IMR-90 (cell line): ENCODE results near the gene OPCML. TPM values are rescaled to one million over a fixed set of nuclear protein-coding genes. Genes with fewer than 3 reads are reported as not detected.

Experiments used
- ATAC-seq: fragments of 200-7000 bp; cut with Tn5 transposase; 2 replicates; pipeline ENCODE4 v1.9.1; 2020; ENCODE audit warnings: low read depth, mild to moderate bottlenecking, moderate library complexity
- BruUV-seq: library from RNA; stranded (reverse); fragments of 400-500 nt; replicated peaks from 2 replicates; lab custom pipeline; 2021; lab: Mats Ljungman, UMichigan
- CTCF ChIA-PET: fragments of 300-600 bp; formaldehyde crosslinking; extraction: SDS; loops from one replicate; lab custom pipeline; 2021; ENCODE audit warnings: antibody characterized with exemption; lab: Yijun Ruan, JAX
- POLR2A ChIA-PET: fragments of 300-600 bp; sonication (Branson Sonifier 250); formaldehyde crosslinking; loops from one replicate; lab custom pipeline; 2022; ENCODE audit warnings: antibody characterized with exemption; ENCODE audit not compliant: unreplicated experiment; lab: Charles Lee
- DNase-seq: peaks from one replicate; pipeline ENCODE4 v3.0.0; 2013
- H2AFZ ChIP-seq: replicated peaks from 2 replicates; pipeline ENCODE3; 2013; ENCODE audit warnings: low read length, mild to moderate bottlenecking; ENCODE audit not compliant: poor library complexity
- H2AK5ac ChIP-seq: 2 replicates; pipeline ENCODE4 v1.6.1; 2013; ENCODE audit warnings: low read depth, low read length, inconsistent platforms
- H2AK9ac ChIP-seq: replicated peaks from 2 replicates; pipeline ENCODE3; 2013; ENCODE audit warnings: mild to moderate bottlenecking, low read depth, low read length, moderate library complexity; ENCODE audit not compliant: poor library complexity
- H2BK120ac ChIP-seq: 2 replicates; pipeline ENCODE4 v1.6.1; 2013; ENCODE audit warnings: low read depth, low read length, inconsistent platforms
- H2BK15ac ChIP-seq: 3 replicates; pipeline ENCODE4 v1.6.1; 2013; ENCODE audit warnings: low read depth, low read length, inconsistent platforms
- H2BK20ac ChIP-seq: 2 replicates; pipeline ENCODE4 v1.6.1; 2013; ENCODE audit warnings: low read depth, mild to moderate bottlenecking, inconsistent platforms, low read length, moderate library complexity
- H2BK5ac ChIP-seq: 2 replicates; pipeline ENCODE4 v1.6.1; 2013; ENCODE audit warnings: mild to moderate bottlenecking, low read depth, low read length, inconsistent platforms; ENCODE audit not compliant: poor library complexity, severe bottlenecking
- H3K14ac ChIP-seq: replicated peaks from 2 replicates; pipeline ENCODE4 v1.6.1; 2013; ENCODE audit warnings: low read depth, low read length, inconsistent platforms
- H3K18ac ChIP-seq: 2 replicates; pipeline ENCODE4 v1.6.1; 2013; ENCODE audit warnings: low read depth, low read length, control low read depth
- H3K23ac ChIP-seq: 2 replicates; pipeline ENCODE4 v1.6.1; 2013; ENCODE audit warnings: low read depth, low read length, inconsistent platforms
- H3K27ac ChIP-seq: 2 replicates; pipeline ENCODE4 v1.5.1; 2013; ENCODE audit warnings: mild to moderate bottlenecking, control low read depth, low read length; ENCODE audit not compliant: insufficient read depth
- H3K27me3 ChIP-seq: 2 replicates; pipeline ENCODE4 v1.6.1; 2013; ENCODE audit warnings: low read length; ENCODE audit not compliant: control insufficient read depth, insufficient read depth
- H3K36me3 ChIP-seq: 2 replicates; pipeline ENCODE4 v1.6.1; 2013; ENCODE audit warnings: low read length, mixed read lengths; ENCODE audit not compliant: control insufficient read depth, insufficient read depth
- H3K4ac ChIP-seq: 2 replicates; pipeline ENCODE4 v1.6.1; 2013; ENCODE audit warnings: low read depth, low read length, inconsistent platforms
- H3K4me1 ChIP-seq: 2 replicates; pipeline ENCODE4 v1.6.1; 2013; ENCODE audit warnings: low read length, mixed read lengths; ENCODE audit not compliant: control insufficient read depth, insufficient read depth
- H3K4me2 ChIP-seq: 2 replicates; pipeline ENCODE4 v1.6.1; 2013; ENCODE audit warnings: low read depth, mild to moderate bottlenecking, control low read depth, low read length, moderate library complexity
- H3K4me3 ChIP-seq: 2 replicates; pipeline ENCODE4 v1.5.1; 2013; ENCODE audit warnings: low read depth, mild to moderate bottlenecking, control low read depth, low read length, moderate library complexity; ENCODE audit not compliant: insufficient read depth
- H3K56ac ChIP-seq: 2 replicates; pipeline ENCODE4 v1.6.1; 2013; ENCODE audit warnings: low read length, inconsistent platforms; ENCODE audit not compliant: insufficient read depth; ENCODE audit errors: extremely low read depth
- H3K79me1 ChIP-seq, 2 experiments: 2 replicates each; pipeline ENCODE4 v1.6.1; 2013; ENCODE audit warnings: low read length in 2 of 2, inconsistent platforms in 1 of 2, low read depth in 1 of 2
- H3K9ac ChIP-seq: 2 replicates; pipeline ENCODE4 v1.6.1; 2013; ENCODE audit warnings: low read depth, low read length, control low read depth
- H3K9me1 ChIP-seq: 2 replicates; pipeline ENCODE4 v1.6.1; 2013; ENCODE audit warnings: low read length, inconsistent platforms; ENCODE audit not compliant: insufficient read depth
- H3K9me3 ChIP-seq: 2 replicates; pipeline ENCODE4 v1.6.1; 2013; ENCODE audit warnings: low read length; ENCODE audit not compliant: control insufficient read depth, insufficient read depth
- H4K20me1 ChIP-seq: 2 replicates; pipeline ENCODE4 v1.6.1; 2013; ENCODE audit warnings: low read length, inconsistent platforms; ENCODE audit not compliant: insufficient read depth
- H4K5ac ChIP-seq: 2 replicates; pipeline ENCODE4 v1.6.1; 2013; ENCODE audit warnings: mild to moderate bottlenecking, low read depth, low read length, control low read depth
- H4K8ac ChIP-seq, 2 experiments: 2 replicates each; pipeline ENCODE4 v1.6.1; 2013; ENCODE audit warnings: low read depth in 2 of 2, low read length in 2 of 2, control low read depth in 1 of 2, inconsistent platforms in 1 of 2
- H4K91ac ChIP-seq: 2 replicates; pipeline ENCODE4 v1.6.1; 2013; ENCODE audit warnings: low read depth, low read length, inconsistent platforms; ENCODE audit not compliant: insufficient read depth
- BHLHE40 ChIP-seq: fragments of 150-350 bp; IDR thresholded peaks from 2 replicates; pipeline ENCODE4 v1.6.1; 2016; ENCODE audit warnings: mild to moderate bottlenecking, low read depth, low read length
- CHD1 ChIP-seq: IDR thresholded peaks from 2 replicates; pipeline ENCODE4 v1.6.1; 2012; ENCODE audit warnings: low read depth, low read length, improper control_type of control experiment
- CTCF ChIP-seq: conservative IDR thresholded peaks from 2 replicates; pipeline ENCODE4 v1.5.1; 2012; ENCODE audit warnings: mild to moderate bottlenecking, low read depth, low read length, improper control_type of control experiment
- ELK1 ChIP-seq: fragments of 150-350 bp; IDR thresholded peaks from 2 replicates; pipeline ENCODE4 v1.6.1; 2016; ENCODE audit warnings: low read depth, mild to moderate bottlenecking, low read length, moderate library complexity, borderline replicate concordance
- FOS ChIP-seq: fragments of 150-350 bp; IDR thresholded peaks from 2 replicates; pipeline ENCODE4 v1.6.1; 2016; ENCODE audit warnings: low read depth, low read length
- MAFK ChIP-seq: IDR thresholded peaks from 2 replicates; pipeline ENCODE4 v1.6.1; 2012; ENCODE audit warnings: low read depth, low read length, improper control_type of control experiment
- MAZ ChIP-seq: IDR thresholded peaks from 2 replicates; pipeline ENCODE4 v1.6.1; 2012; ENCODE audit warnings: low read depth, mild to moderate bottlenecking, low read length, improper control_type of control experiment, moderate library complexity, borderline replicate concordance
- NFE2L2 ChIP-seq: fragments of 150-350 bp; IDR thresholded peaks from 2 replicates; pipeline ENCODE4 v1.6.1; 2016; ENCODE audit warnings: low read depth, mild to moderate bottlenecking, low read length
- POLR2A ChIP-seq: IDR thresholded peaks from 2 replicates; pipeline ENCODE4 v1.6.1; 2012; ENCODE audit warnings: mild to moderate bottlenecking, low read depth, low read length
- RAD21 ChIP-seq: IDR thresholded peaks from 2 replicates; pipeline ENCODE4 v1.6.1; 2012; ENCODE audit warnings: low read length, improper control_type of control experiment
- RCOR1 ChIP-seq: IDR thresholded peaks from 2 replicates; pipeline ENCODE4 v1.6.1; 2012; ENCODE audit warnings: mild to moderate bottlenecking, low read length, improper control_type of control experiment; ENCODE audit not compliant: insufficient replicate concordance
- RFX5 ChIP-seq: IDR thresholded peaks from 2 replicates; pipeline ENCODE4 v1.8.0; 2012; ENCODE audit warnings: low read depth, mild to moderate bottlenecking, low read length, moderate library complexity
- SMC3 ChIP-seq: fragments of 150-350 bp; IDR thresholded peaks from 2 replicates; pipeline ENCODE4 v1.6.1; 2016; ENCODE audit warnings: low read depth, mild to moderate bottlenecking, antibody characterized with exemption, low read length, moderate library complexity
- WGBS, 2 experiments: methylation state at CpG; one replicate each; pipeline versions ENCODE4 v1.1.5 to v1.1.7; 2013; ENCODE audit warnings: missing lambda C conversion rate in 2 of 2; ENCODE audit not compliant: insufficient read length in 1 of 2; ENCODE audit errors: extremely low coverage in 2 of 2; 5-methylcytosine and 5-hydroxymethylcytosine counted together
- dilution Hi-C: fragments of 300-500 bp; cut with HindIII; formaldehyde crosslinking; loops from one replicate; pipeline ENCODE4 v1.14.3; 2018; ENCODE audit warnings: low sequenced_read_pairs; ENCODE audit not compliant: unreplicated experiment
- in situ Hi-C: fragments of 300-500 bp; cut with MboI; formaldehyde crosslinking; loops from 3 replicates; pipeline ENCODE4 v1.14.3; 2019; ENCODE audit warnings: low sequenced_read_pairs, inconsistent platforms, mixed read lengths
- intact Hi-C: fragments of 100-400 bp; cut with micrococcal nuclease; formaldehyde crosslinking; loops from 2 replicates; pipeline ENCODE4 v1.10.0; 2022
- polyA plus RNA-seq, 3 experiments: library from polyadenylated mRNA; depleted of rRNA; stranded (reverse); fragments of >200 nt; gene quantifications; 2 replicates each; pipeline ENCODE4 v1.2.3, GENCODE V29; 2012; ENCODE audit warnings: low replicate concordance in 1 of 3
- total RNA-seq: library from RNA; depleted of rRNA; stranded (reverse); fragments of >200 nt; gene quantifications from 2 replicates; pipeline ENCODE4 v1.2.3, GENCODE V29; 2012

The OPCML gene
- total and polyA plus RNA-seq, 2 of the 4 experiments (the other 2 are of a cell fraction), result under 0.01 to 2.6 TPM

- Histone ChIP-seq H2BK5ac (no peak overlapping the region), H4K91ac (no peak overlapping the region), H2BK15ac (no peak overlapping the region), H2AK9ac (no peak overlapping the region), H2BK120ac (no peak overlapping the region), H3K56ac (no peak overlapping the region), H2AFZ (no peak overlapping the region), H3K4me2 (no peak overlapping the region), H3K79me1 (no peaks in the 10 kb centered on the region), H3K4ac (no peak overlapping the region), H3K18ac (no peak overlapping the region), H3K4me3 (no peak overlapping the region), H4K8ac (no peak overlapping the region), H3K36me3 (no peaks in the 10 kb centered on the region), H3K14ac (no peak overlapping the region), H3K23ac (no peak overlapping the region), H3K27me3 (no peaks in the 10 kb centered on the region), H4K20me1 (no peaks in the 10 kb centered on the region), H2AK5ac (no peak overlapping the region), H2BK20ac (no peak overlapping the region), H3K9me1 (no peaks in the 10 kb centered on the region), H3K9ac (no peak overlapping the region), H4K5ac (no peak overlapping the region), H3K9me3 (peaks cover 14% of the 10 kb centered on the region), H3K27ac (no peak overlapping the region), H3K4me1 (no peaks in the 10 kb centered on the region)
- TF ChIP-seq NFE2L2, result no peak
- no peak for TF ChIP-seq CHD1
- TF ChIP-seq MAZ, result no peak
- TF ChIP-seq SMC3, result no peak
- no peak for TF ChIP-seq POLR2A
- TF ChIP-seq CTCF, result no peak
- no peak for TF ChIP-seq RCOR1
- no peak for TF ChIP-seq ELK1
- TF ChIP-seq FOS, result no peak
- no peak for TF ChIP-seq MAFK
- TF ChIP-seq BHLHE40, result no peak
- no peak for TF ChIP-seq RAD21
- no peak for TF ChIP-seq RFX5
- DNase-seq (no peak), ATAC-seq (no peak)
- CTCF ChIA-PET, result no interaction called here
- in situ Hi-C loops (no loop called here), intact Hi-C loops (no loop called here), dilution Hi-C loops (no loop called here)
- no TSS peak for BruUV-seq
- POLR2A ChIA-PET, result interaction anchor here (0.5 kb wide), 1 partner anchor 879 kb away, joined by 3 read pairs; no protein-coding TSS in a partner anchor
- 100% methylated on average over 1 of the region's 2 CpGs; no CpG with 5 or more reads in 1 of the 2 experiments for WGBS, 2 experiments
Observed at GRCh38 chr11:133399294-133399693, 133.0 kb downstream of the OPCML start.
